Mesenchymal stem cell (in vitro differentiated cells and primary cell): ENCODE measurements around the gene SRRM5.
"Not testable (repeated sequence)": the region's sequence is repeated elsewhere in the genome, so short reads cannot be mapped to it uniquely, and the experiment has no call there.

Source experiments
- DNase-seq: peaks from one replicate; pipeline ENCODE4 v3.0.0-alpha.2; 2013
- H2AFZ ChIP-seq: one replicate; pipeline ENCODE4 v1.6.1; 2013; ENCODE audit warnings: low read depth, mild to moderate bottlenecking, control low read depth, inconsistent platforms, low read length, moderate library complexity
- H2AK5ac ChIP-seq: 2 replicates; pipeline ENCODE4 v1.6.1; 2013; ENCODE audit warnings: low read length, moderate library complexity, mild to moderate bottlenecking, inconsistent platforms; ENCODE audit not compliant: severe bottlenecking
- H2BK120ac ChIP-seq: one replicate; pipeline ENCODE4 v1.6.1; 2013; ENCODE audit warnings: low read depth, mild to moderate bottlenecking, inconsistent platforms, low read length, moderate library complexity
- H2BK12ac ChIP-seq, 2 experiments: one replicate each; pipeline ENCODE4 v1.6.1; 2013; ENCODE audit warnings: inconsistent platforms in 2 of 2, low read length in 2 of 2, mild to moderate bottlenecking in 2 of 2, moderate library complexity in 2 of 2, control low read depth in 1 of 2
- H2BK15ac ChIP-seq: one replicate; pipeline ENCODE4 v1.6.1; 2013; ENCODE audit warnings: mild to moderate bottlenecking, low read depth, inconsistent platforms; ENCODE audit not compliant: poor library complexity, severe bottlenecking
- H2BK5ac ChIP-seq: 2 replicates; pipeline ENCODE4 v1.6.1; 2013; ENCODE audit warnings: low read depth, mild to moderate bottlenecking, low read length, control low read depth, inconsistent platforms; ENCODE audit not compliant: poor library complexity, severe bottlenecking
- H3K14ac ChIP-seq, 2 experiments: one replicate each; pipeline ENCODE4 v1.6.1; 2013; ENCODE audit warnings: inconsistent platforms in 2 of 2, low read length in 2 of 2, control low read depth in 1 of 2, mild to moderate bottlenecking in 1 of 2, moderate library complexity in 1 of 2
- H3K18ac ChIP-seq, 2 experiments: one replicate each; pipeline ENCODE4 v1.6.1; 2013; ENCODE audit warnings: inconsistent platforms in 2 of 2, low read length in 2 of 2, control low read depth in 1 of 2, low read depth in 1 of 2, mild to moderate bottlenecking in 1 of 2
- H3K23ac ChIP-seq, 2 experiments: one replicate each; pipeline ENCODE4 v1.6.1; 2013; ENCODE audit warnings: inconsistent platforms in 2 of 2, low read length in 2 of 2, mild to moderate bottlenecking in 2 of 2, moderate library complexity in 2 of 2, control low read depth in 1 of 2
- H3K27ac ChIP-seq: 2 replicates; pipeline ENCODE4 v1.5.1; 2013; ENCODE audit warnings: mild to moderate bottlenecking, moderate library complexity, low read length, control low read depth, inconsistent platforms; ENCODE audit not compliant: poor library complexity, severe bottlenecking
- H3K27me3 ChIP-seq, 2 experiments: 2 replicates each; pipeline versions ENCODE4 v1.6.1 to v1.7.0; 2013; ENCODE audit warnings: low read length in 2 of 2, mild to moderate bottlenecking in 2 of 2, moderate library complexity in 2 of 2, control low read depth in 1 of 2, inconsistent platforms in 1 of 2; ENCODE audit not compliant: control insufficient read depth in 1 of 2, insufficient read depth in 1 of 2
- H3K36me3 ChIP-seq, 2 experiments: 2 replicates each; pipeline versions ENCODE4 v1.6.1 to v1.7.0; 2013; ENCODE audit warnings: low read length in 2 of 2, control low read depth in 1 of 2, inconsistent platforms in 1 of 2, low read depth in 1 of 2, mild to moderate bottlenecking in 1 of 2; ENCODE audit not compliant: insufficient read depth in 2 of 2, control insufficient read depth in 1 of 2
- H3K4ac ChIP-seq, 2 experiments: one replicate each; pipeline ENCODE4 v1.6.1; 2013; ENCODE audit warnings: inconsistent platforms in 2 of 2, low read length in 2 of 2, mild to moderate bottlenecking in 2 of 2, moderate library complexity in 2 of 2, control low read depth in 1 of 2, low read depth in 1 of 2
- H3K4me1 ChIP-seq: 2 replicates; pipeline ENCODE4 v1.6.1; 2013; ENCODE audit warnings: low read depth, low read length, control low read depth; ENCODE audit not compliant: control insufficient read depth, insufficient read depth
- H3K4me2 ChIP-seq: 2 replicates; pipeline ENCODE4 v1.6.1; 2013; ENCODE audit warnings: low read length, mild to moderate bottlenecking, inconsistent platforms; ENCODE audit not compliant: poor library complexity, severe bottlenecking
- H3K4me3 ChIP-seq, 2 experiments: 2 replicates each; pipeline versions ENCODE4 v1.5.1 to v1.7.0; 2013; ENCODE audit warnings: low read length in 2 of 2, mild to moderate bottlenecking in 2 of 2, control low read depth in 1 of 2, low read depth in 1 of 2; ENCODE audit not compliant: insufficient read depth in 1 of 2
- H3K79me1 ChIP-seq: replicated peaks from 2 replicates; pipeline ENCODE4 v1.6.1; 2013; ENCODE audit warnings: mild to moderate bottlenecking, control low read depth, low read length, inconsistent platforms; ENCODE audit not compliant: poor library complexity, severe bottlenecking
- H3K9ac ChIP-seq: 2 replicates; pipeline ENCODE4 v1.7.0; 2013; ENCODE audit warnings: mild to moderate bottlenecking, low read length, moderate library complexity
- H3K9me3 ChIP-seq: 2 replicates; pipeline ENCODE4 v1.7.0; 2013; ENCODE audit warnings: mild to moderate bottlenecking, low read length; ENCODE audit not compliant: control insufficient read depth
- H4K8ac ChIP-seq: one replicate; pipeline ENCODE4 v1.6.1; 2013; ENCODE audit warnings: inconsistent platforms, mild to moderate bottlenecking, low read length, moderate library complexity
- H4K91ac ChIP-seq: one replicate; pipeline ENCODE4 v1.6.1; 2013; ENCODE audit warnings: mild to moderate bottlenecking, low read length, inconsistent platforms
- WGBS: methylation state at CpG from one replicate; pipeline ENCODE4 v1.1.7; 2013; ENCODE audit warnings: mixed read lengths; 5-methylcytosine and 5-hydroxymethylcytosine counted together

Gene SRRM5

GRCh38 chr19:43634872-43635560 lies 23.1 kb downstream of the SRRM5 start:
- peak overlapping the region; percentile 94 for H4K91ac ChIP-seq

DNA sequence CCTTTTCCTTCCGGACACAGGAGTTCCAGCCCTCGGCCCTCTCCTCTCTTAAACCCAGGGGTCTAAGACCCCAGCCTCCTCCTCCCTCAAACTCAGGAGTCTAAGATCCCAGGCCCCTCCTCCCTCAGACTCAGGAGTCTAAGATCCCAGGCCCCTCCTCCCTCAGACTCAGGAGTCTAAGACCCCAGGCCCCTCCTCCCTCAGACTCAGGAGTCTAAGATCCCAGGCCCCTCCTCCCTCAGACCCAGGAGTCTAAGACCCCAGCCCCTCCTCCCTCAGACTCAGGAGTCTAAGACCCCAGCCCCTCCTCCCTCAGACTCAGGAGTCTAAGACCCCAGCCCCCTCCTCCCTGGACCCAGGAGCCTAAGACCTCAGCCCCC lies 23.7 kb downstream of the SRRM5 start:
- H2BK5ac ChIP-seq, DNase-seq, H3K9me3 ChIP-seq, H3K4me3 ChIP-seq, H3K14ac ChIP-seq, H3K23ac ChIP-seq, H2BK12ac ChIP-seq, H3K4ac ChIP-seq, H2AFZ ChIP-seq, H3K18ac ChIP-seq, H3K36me3 ChIP-seq: not testable (repeated sequence)
- Histone ChIP-seq H3K9ac (peak overlapping the region; percentile 67), H3K4me1 (peaks cover 39% of the 10 kb centered on the region), H3K79me1 (peaks cover 21% of the 10 kb centered on the region), H4K8ac (peak overlapping the region; percentile 97), H3K27ac (peak overlapping the region; percentile 34), H2BK120ac (peak overlapping the region; percentile 81), H3K27me3 (peaks cover 0 to 28% of the 10 kb centered on the region in 2 experiments), H2AK5ac (peak overlapping the region; percentile 94), H2BK15ac (peak overlapping the region; percentile 74), H4K91ac (peak overlapping the region; percentile 94), H3K4me2 (peak overlapping the region; percentile 86)
- 13% methylated on average over 2 of the region's 2 CpGs for WGBS

More at GRCh38 chr19:43634872-43635560, 23.1 kb downstream of the SRRM5 start:
- Histone ChIP-seq H4K8ac (peak overlapping the region; percentile 97), H3K27me3 (peaks cover 0 to 23% of the 10 kb centered on the region in 2 experiments), H3K4ac (peak overlapping the region; percentile 55 to 79), H2BK12ac (peak overlapping the region in 1 of 2 experiments; percentile 37), H2BK5ac (peak overlapping the region; percentile 11), H3K79me1 (peaks cover 20% of the 10 kb centered on the region), H3K9ac (peak overlapping the region; percentile 67), H2AFZ (peak overlapping the region; percentile 72), H3K9me3 (no peaks in the 10 kb centered on the region), H2BK120ac (peak overlapping the region; percentile 81), H2BK15ac (peak overlapping the region; percentile 74), H3K36me3 (no peaks in the 10 kb centered on the region), H2AK5ac (peak overlapping the region; percentile 94), H3K23ac (no peak overlapping the region), H3K4me1 (peaks cover 35% of the 10 kb centered on the region), H3K27ac (peak overlapping the region; percentile 33), H3K18ac (peak overlapping the region; percentile 80 to 81), H3K14ac (peak overlapping the region in 1 of 2 experiments; percentile 87), H3K4me2 (peak overlapping the region; percentile 86), H3K4me3 (peak overlapping the region; percentile 28 to 29)
- DNase-seq: no peak
- WGBS: 13% methylated on average over 17 of the region's 17 CpGs

DNA sequence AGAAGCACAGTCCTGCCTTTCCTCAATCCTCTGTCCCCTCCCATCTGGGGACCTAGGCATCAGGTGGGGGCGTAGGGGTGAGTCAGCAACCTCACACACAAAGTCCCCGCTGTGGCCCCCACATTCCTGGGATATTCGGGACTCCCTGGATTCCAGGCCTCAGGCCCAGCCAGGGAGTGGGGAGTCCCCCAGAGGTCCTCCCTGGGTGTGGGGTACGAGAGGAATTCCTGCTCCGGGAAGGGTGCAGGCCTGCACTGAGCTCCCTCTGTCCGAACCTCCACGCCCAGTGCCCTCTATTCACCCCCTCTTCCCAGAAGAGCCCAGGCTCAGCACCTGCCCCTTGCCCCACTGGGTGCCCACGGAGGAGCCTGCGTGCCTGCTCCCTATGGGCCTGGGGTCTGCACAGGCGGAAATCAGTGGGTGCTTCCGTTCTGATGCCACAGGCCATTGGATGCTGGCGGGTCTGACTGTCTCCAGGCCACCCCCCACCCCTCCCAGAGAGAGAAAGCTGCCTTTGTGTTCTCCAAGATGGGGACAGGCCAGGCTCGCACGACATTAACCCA lies 24.3 kb downstream of the SRRM5 start:
- H3K36me3 ChIP-seq: no peaks in the 10 kb centered on the region
- H3K9ac ChIP-seq: no peak overlapping the region
- H3K27me3 ChIP-seq: peaks cover 0 to 33% of the 10 kb centered on the region in 2 experiments
- H3K9me3 ChIP-seq: no peaks in the 10 kb centered on the region
- peak overlapping the region; percentile 66 for H2BK15ac ChIP-seq
- H4K8ac ChIP-seq: peak overlapping the region; percentile 27
- DNase-seq: no peak
- H3K4me3 ChIP-seq: no peak overlapping the region
- no peak overlapping the region for H3K4ac ChIP-seq
- H2AFZ ChIP-seq: no peak overlapping the region
- H3K4me2 ChIP-seq: peak overlapping the region; percentile 49
- no peak overlapping the region for H3K18ac ChIP-seq
- H3K4me1 ChIP-seq: peaks cover 39% of the 10 kb centered on the region
- H2BK12ac ChIP-seq: no peak overlapping the region
- H2BK120ac ChIP-seq: peak overlapping the region; percentile 65
- no peak overlapping the region for H3K14ac ChIP-seq
- H4K91ac ChIP-seq: peak overlapping the region; percentile 29
- peak overlapping the region; percentile 45 for H3K27ac ChIP-seq
- H3K79me1 ChIP-seq: peaks cover 19% of the 10 kb centered on the region
- no peak overlapping the region for H3K23ac ChIP-seq
- H2BK5ac ChIP-seq: no peak overlapping the region
- WGBS: 69% methylated on average over 12 of the region's 14 CpGs
- peak overlapping the region; percentile 86 for H2AK5ac ChIP-seq

GRCh38 chr19:43638214-43638994 lies 26.5 kb downstream of the SRRM5 start:
- Histone ChIP-seq H3K27me3 (peaks cover 0 to 36% of the 10 kb centered on the region in 2 experiments), H3K4ac (no peak overlapping the region), H3K4me2 (peak overlapping the region; percentile 81), H3K14ac (no peak overlapping the region), H3K9ac (no peak overlapping the region), H2AFZ (no peak overlapping the region), H2AK5ac (peak overlapping the region; percentile 23), H4K91ac (no peak overlapping the region), H3K4me1 (peaks cover 39% of the 10 kb centered on the region), H3K18ac (no peak overlapping the region), H4K8ac (no peak overlapping the region), H3K79me1 (peaks cover 18% of the 10 kb centered on the region), H2BK120ac (no peak overlapping the region), H3K4me3 (no peak overlapping the region), H3K27ac (no peak overlapping the region), H2BK5ac (no peak overlapping the region), H3K23ac (peak overlapping the region in 1 of 2 experiments; percentile 20), H2BK12ac (no peak overlapping the region), H3K36me3 (no peaks in the 10 kb centered on the region), H3K9me3 (no peaks in the 10 kb centered on the region), H2BK15ac (no peak overlapping the region)
- DNase-seq: no peak
- 92% methylated on average over 10 of the region's 13 CpGs for WGBS
